BLaER1 treated with 17β-estradiol and CSF1 and Interleukin-3, amounts not matched to agents 10 nM and 100 nM (cell line): ENCODE data around the gene SMIM22.

Experiments
- H3K27ac ChIP-seq, 11 experiments: shearing (Covaris generic); formaldehyde crosslinking; 2 replicates each; pipeline ENCODE4 v1.8.1; 2022
- H3K27me3 ChIP-seq, 11 experiments: shearing (Covaris generic); formaldehyde crosslinking; 2 replicates each; pipeline ENCODE4 v1.8.1; 2022
- H3K36me3 ChIP-seq, 11 experiments: shearing (Covaris generic); formaldehyde crosslinking; 2 replicates each; pipeline ENCODE4 v1.8.1; 2022
- H3K4me1 ChIP-seq, 10 experiments: shearing (Covaris generic); formaldehyde crosslinking; 2 replicates each; pipeline ENCODE4 v1.8.1; 2022
- H3K4me2 ChIP-seq, 11 experiments: shearing (Covaris generic); formaldehyde crosslinking; 2 replicates each; pipeline ENCODE4 v1.8.1; 2022
- H3K4me3 ChIP-seq, 10 experiments: shearing (Covaris generic); formaldehyde crosslinking; 2 replicates each; pipeline ENCODE4 v1.8.1; 2022
- H3K9ac ChIP-seq, 11 experiments: shearing (Covaris generic); formaldehyde crosslinking; 2 replicates each; pipeline ENCODE4 v1.8.1; 2022
- H3K9me3 ChIP-seq, 11 experiments: shearing (Covaris generic); formaldehyde crosslinking; replicated peaks in 1 of 11; 2 replicates each; pipeline ENCODE4 v1.8.1; 2022
- H4K20me1 ChIP-seq, 11 experiments: shearing (Covaris generic); formaldehyde crosslinking; 2 replicates each; pipeline ENCODE4 v1.8.1; 2022
- Cebpa-rat ChIP-seq, 11 experiments: shearing (Covaris generic); IDR thresholded peaks; 2 replicates each; pipeline ENCODE4 v1.8.1; 2022

SMIM22 gene

DNA sequence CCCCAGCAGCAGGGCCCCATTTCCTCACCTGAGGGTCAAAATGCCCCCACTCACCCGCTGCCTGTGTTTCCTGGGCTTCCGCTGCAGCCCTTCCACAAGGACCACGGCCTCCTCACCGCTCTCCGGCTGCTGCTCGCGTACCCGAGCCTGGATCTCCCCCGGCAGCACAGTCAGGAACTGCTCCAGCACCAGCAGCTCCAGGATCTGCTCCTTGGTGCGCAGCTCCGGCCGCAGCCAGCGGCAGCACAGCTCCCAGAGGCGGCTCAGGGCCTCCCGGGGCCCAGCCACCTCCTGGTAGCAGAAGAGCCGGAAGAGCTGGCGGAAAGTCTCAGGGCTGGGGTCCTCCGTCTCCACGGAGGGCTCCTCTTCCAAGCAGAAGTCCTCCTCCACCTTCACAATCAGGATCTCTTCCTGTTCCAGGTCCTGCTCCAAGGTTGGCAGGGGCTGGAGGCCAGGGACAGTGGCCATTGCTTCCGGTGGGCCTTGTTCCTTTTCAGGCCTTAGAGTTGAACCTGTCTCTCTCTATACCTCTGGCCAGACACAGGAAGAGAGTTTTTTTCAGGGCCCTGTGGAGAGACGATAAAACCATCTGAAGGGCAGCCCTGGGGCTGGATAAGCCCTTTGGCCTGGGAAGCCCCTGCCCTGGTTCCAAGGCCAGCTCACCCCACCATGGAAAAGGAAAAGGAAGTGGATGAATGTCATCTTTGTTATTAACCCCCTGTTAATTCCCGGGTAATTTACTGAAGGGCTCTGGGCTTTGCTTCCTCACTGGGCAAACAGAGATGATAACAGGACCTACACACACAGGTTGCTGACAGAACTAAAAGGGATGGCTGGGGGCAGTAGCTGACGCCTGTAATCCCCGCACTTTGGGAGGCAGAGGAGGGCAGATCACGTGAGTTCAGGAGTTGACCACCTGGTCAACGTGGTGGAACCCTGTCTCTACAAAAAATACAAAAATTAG lies 29.4 kb upstream of the SMIM22 start:
- H3K9me3 ChIP-seq = no peaks in the 10 kb centered on the region
- peaks cover 0 to 47% (median 26%) of the 10 kb centered on the region in 11 experiments; a peak in 14 of 22 replicates for H4K20me1 ChIP-seq
- H3K27me3 ChIP-seq = no peaks in the 10 kb centered on the region
- peak overlapping the region; percentile 92 to 98 (median 96) for H3K9ac ChIP-seq
- H3K36me3 ChIP-seq = peaks cover 43 to 50% (median 47%) of the 10 kb centered on the region in 11 experiments
- H3K4me1 ChIP-seq = peaks cover 37 to 64% (median 51%) of the 10 kb centered on the region in 10 experiments
- peak overlapping the region; percentile 89 to 100 (median 97) for H3K4me3 ChIP-seq
- peak overlapping the region; percentile 85 to 99 (median 93) for H3K4me2 ChIP-seq
- H3K27ac ChIP-seq = peak overlapping the region in 10 of 11 experiments; percentile 85 to 96 (median 93); a peak in 21 of 22 replicates
- TF ChIP-seq Cebpa-rat (IDR thresholded peaks at IDR 0.05) = no peak

DNA sequence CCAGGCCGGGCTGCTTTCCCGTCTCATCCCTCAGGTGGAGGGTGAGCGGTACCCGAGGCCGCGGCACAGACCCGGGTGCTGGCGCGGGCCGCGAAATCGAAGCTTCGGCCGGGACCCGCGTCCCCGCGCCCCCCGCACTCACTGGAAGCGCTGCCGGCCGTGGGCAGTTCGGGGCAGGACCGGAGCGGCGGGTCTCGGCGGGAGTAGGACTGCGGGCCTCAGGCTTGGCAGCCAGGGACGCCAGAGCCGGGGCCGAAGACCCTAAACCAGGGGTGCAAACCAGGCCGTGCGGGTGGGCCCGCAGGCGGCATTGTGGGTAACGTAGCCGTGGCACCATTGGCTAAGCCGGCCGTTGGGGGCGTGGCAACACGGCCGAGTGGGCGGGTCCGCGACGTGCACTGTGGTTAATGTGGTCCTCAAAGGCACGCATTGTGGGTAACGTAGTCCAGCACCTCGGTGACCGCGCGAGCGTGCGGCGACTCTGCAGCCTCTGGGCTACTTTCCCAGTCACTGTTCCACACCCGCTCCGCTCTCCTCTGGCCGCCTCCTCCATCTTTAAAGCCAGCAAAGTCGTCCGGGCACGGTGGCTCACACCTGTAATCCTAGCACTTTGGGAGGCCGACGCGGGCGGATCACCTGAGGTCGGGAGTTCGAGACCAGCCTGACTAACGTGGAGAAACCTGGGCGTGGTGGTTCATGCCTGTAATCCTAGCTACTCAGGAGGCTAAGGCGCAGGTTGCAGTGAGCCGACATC lies 28.1 kb upstream of the SMIM22 start, which contains the start of gene ZNF500:
Gene ZNF500 (minus strand): TSS at position 288 of the 754 bp plus-strand sequence. CDS start 1,184 bp downstream, outside the sequence.
- Histone ChIP-seq H3K36me3 (peaks cover 32 to 37% (median 34%) of the 10 kb centered on the region in 11 experiments), H4K20me1 (peaks cover 0 to 41% (median 21%) of the 10 kb centered on the region in 11 experiments; a peak in 13 of 22 replicates), H3K27me3 (no peaks in the 10 kb centered on the region), H3K4me1 (peaks cover 33 to 59% (median 46%) of the 10 kb centered on the region in 10 experiments), H3K27ac (peak within 1 kb of the TSS; percentile 85 to 96 (median 92)), H3K4me3 (peak within 1 kb of the TSS; percentile 89 to 100 (median 97)), H3K4me2 (peak within 1 kb of the TSS; percentile 85 to 99 (median 93)), H3K9ac (peak within 1 kb of the TSS; percentile 92 to 98 (median 96)), H3K9me3 (no peaks in the 10 kb centered on the region)
- no peak for TF ChIP-seq Cebpa-rat (IDR thresholded peaks at IDR 0.05)

DNA sequence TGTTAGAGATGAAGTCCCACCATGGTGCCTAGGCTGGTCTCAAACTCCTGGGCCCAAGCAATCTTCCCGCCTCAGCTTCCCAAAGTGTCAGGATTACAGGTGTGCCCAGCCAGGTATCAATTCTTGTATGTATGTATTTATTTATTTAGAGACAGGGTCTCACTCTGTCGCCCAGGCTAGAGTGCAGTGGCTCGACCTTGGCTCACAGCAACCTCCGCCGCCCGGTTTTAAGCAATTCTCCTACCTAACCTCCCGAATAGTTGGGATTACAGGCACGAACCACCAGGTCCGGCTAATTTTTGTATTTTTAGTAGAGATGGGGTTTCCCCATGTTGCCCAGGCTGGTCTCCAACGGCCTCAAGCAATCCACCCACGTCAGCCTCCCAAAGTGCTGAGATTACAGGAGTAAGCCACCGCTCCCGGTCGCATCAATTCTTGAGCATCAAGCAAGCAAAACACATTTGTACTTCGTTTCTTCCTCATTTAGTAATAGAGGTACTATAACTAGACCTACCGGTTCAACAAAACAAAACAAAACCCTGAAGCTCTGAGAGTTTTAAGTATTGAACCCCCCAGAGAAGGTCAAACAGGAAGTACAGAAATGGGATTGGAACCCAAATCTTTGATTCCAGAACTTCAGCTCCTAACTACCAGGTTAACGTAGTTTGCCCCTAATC lies 27.2 kb upstream of the SMIM22 start:
- H3K9ac ChIP-seq = peak overlapping the region; percentile 43 to 96 (median 57); a peak in 21 of 22 replicates
- H3K4me2 ChIP-seq = peak overlapping the region; percentile 85 to 99 (median 93)
- H3K27me3 ChIP-seq = no peaks in the 10 kb centered on the region
- peaks cover 22 to 28% (median 25%) of the 10 kb centered on the region in 11 experiments for H3K36me3 ChIP-seq
- no peaks in the 10 kb centered on the region for H3K9me3 ChIP-seq
- TF ChIP-seq Cebpa-rat (IDR thresholded peaks at IDR 0.05) = no peak
- peaks cover 31 to 50% (median 39%) of the 10 kb centered on the region in 10 experiments for H3K4me1 ChIP-seq
- peak overlapping the region in 9 of 11 experiments; percentile 36 to 94 (median 58); a peak in 16 of 22 replicates for H3K27ac ChIP-seq
- peak overlapping the region; percentile 47 to 99 (median 56) for H3K4me3 ChIP-seq
- peaks cover 0 to 32% (median 11%) of the 10 kb centered on the region in 11 experiments; a peak in 11 of 22 replicates for H4K20me1 ChIP-seq

DNA sequence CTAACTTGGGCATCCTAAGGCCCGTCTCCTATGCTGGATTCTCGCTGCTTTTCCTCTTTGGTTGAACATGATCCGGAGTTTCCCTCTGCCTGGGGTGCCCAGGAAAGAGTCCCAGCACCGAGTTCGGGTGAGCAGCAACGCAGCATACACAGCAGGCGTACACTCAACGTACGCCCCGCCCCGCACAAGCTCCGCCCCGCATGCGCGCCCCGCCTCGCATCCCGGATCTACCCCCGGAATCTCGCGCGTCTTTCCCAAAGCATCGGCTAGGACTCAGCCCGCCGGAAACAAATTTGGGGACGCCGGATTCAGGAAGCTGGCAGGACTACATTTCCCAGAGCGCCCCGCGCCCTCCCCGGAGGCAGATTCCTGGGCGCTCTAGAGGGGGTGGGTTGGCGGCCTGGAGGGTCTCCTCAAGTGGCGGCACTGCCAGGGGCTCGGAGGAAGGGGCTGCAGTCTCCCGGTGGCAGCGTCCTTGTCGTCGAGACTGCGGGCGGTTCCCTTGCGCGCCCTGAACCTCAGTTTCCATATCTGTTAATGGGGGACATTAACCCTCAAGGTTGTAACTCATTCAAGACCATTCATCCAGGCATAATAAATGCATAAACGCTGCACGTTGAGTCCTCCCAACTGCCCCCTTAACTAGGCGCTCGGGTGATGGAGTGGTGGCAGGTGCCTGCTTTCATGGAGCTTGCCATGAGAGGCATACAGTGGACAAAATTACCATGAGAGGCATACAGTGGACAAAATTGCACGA lies 26.4 kb upstream of the SMIM22 start:
- H3K4me1 ChIP-seq = peaks cover 28 to 43% (median 36%) of the 10 kb centered on the region in 10 experiments
- peak overlapping the region; percentile 43 to 73 (median 57); a peak in 21 of 22 replicates for H3K9ac ChIP-seq
- no peaks in the 10 kb centered on the region for H3K9me3 ChIP-seq

DNA sequence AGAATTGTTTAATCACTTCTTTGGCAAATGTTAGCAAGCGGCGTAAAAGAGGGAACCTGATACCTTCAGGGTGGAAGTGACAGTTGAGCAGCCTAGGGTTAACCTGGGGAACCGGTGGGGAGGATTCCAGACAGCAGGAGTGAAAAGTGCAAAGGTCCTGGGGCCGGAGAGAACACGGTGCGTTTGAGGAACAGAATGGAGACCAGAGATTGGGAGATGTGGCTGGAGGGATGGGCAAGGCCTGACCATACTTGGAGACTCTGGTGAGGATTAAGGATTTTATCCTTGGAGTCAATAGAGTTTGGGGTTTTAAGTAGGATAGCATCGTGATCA lies 25.9 kb upstream of the SMIM22 start:
- H4K20me1 ChIP-seq = peaks cover 0 to 19% (median 5%) of the 10 kb centered on the region in 11 experiments; a peak in 6 of 22 replicates
- no peaks in the 10 kb centered on the region for H3K27me3 ChIP-seq
- H3K4me3 ChIP-seq = no peak overlapping the region; a peak in 2 of 20 replicates
- H3K9me3 ChIP-seq = no peaks in the 10 kb centered on the region
- no peak overlapping the region for H3K27ac ChIP-seq
- no peak overlapping the region for H3K9ac ChIP-seq
- TF ChIP-seq Cebpa-rat (IDR thresholded peaks at IDR 0.05) = no peak
- peaks cover 27 to 39% (median 34%) of the 10 kb centered on the region in 10 experiments for H3K4me1 ChIP-seq
- H3K36me3 ChIP-seq = peaks cover 10 to 15% (median 12%) of the 10 kb centered on the region in 11 experiments; a peak in 21 of 22 replicates
- H3K4me2 ChIP-seq = peak overlapping the region in 8 of 11 experiments; percentile 85 to 99 (median 93); a peak in 16 of 22 replicates

More for the DNA sequence above, 26.4 kb upstream of the SMIM22 start:
- Histone ChIP-seq H3K27me3 (no peaks in the 10 kb centered on the region), H4K20me1 (peaks cover 0 to 24% (median 5%) of the 10 kb centered on the region in 11 experiments; a peak in 11 of 22 replicates), H3K27ac (peak overlapping the region in 9 of 11 experiments; percentile 36 to 94 (median 58); a peak in 16 of 22 replicates), H3K4me2 (peak overlapping the region; percentile 85 to 99 (median 93)), H3K36me3 (peaks cover 15 to 20% (median 17%) of the 10 kb centered on the region in 11 experiments), H3K4me3 (peak overlapping the region; percentile 47 to 99 (median 56))
- no peak for TF ChIP-seq Cebpa-rat (IDR thresholded peaks at IDR 0.05)

DNA sequence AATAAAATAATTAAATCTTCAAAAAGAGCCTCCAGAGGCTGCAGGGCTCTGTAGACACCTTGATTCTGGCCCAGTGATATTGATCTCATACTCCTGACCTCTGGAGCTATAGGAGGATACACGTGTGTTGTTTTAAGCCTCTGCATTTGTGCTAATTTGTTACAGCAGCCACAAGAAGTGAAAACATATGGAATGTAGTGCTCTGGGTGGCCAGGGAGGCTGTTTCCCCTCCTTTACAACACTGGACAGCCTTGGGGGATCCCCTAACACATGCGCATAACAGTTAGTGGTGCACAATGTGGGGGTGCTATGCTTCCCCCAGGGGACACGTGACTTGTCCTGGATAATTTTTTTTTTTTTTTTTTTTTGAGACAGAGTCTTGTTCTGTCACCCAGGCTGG lies 23.5 kb upstream of the SMIM22 start:
- Histone ChIP-seq H4K20me1 (no peaks in the 10 kb centered on the region), H3K27me3 (no peaks in the 10 kb centered on the region), H3K9ac (no peak overlapping the region), H3K4me3 (no peak overlapping the region), H3K36me3 (no peaks in the 10 kb centered on the region), H3K4me2 (no peak overlapping the region), H3K4me1 (peaks cover 10 to 21% (median 16%) of the 10 kb centered on the region in 10 experiments), H3K9me3 (peaks cover 0 to 5% (median 0%) of the 10 kb centered on the region in 11 experiments; a peak in 1 of 22 replicates), H3K27ac (no peak overlapping the region)
- no peak for TF ChIP-seq Cebpa-rat (IDR thresholded peaks at IDR 0.05)

DNA sequence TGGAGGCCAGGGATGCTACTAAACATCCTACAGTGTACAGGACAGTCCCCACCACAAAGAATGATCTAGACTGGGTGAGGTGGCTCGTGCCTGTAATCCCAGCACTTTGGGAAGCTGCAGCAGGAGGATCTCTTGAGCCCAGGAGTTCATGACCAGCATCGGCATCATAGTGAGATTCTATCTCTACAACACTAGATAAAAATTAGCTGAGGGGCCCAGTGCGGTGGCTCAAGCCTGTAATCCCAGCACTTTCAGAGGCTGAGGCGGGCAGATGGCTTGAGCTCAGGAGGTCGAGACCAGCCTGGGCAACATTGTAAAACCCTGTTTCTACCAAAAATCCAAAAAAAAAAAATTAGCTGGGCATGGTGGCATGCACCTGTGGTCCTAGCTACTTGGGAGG lies 22.8 kb upstream of the SMIM22 start:
- no peaks in the 10 kb centered on the region for H3K27me3 ChIP-seq
- H3K4me1 ChIP-seq = peaks cover 9 to 19% (median 14%) of the 10 kb centered on the region in 10 experiments
- no peak overlapping the region for H3K4me3 ChIP-seq
- no peak overlapping the region for H3K4me2 ChIP-seq
- no peaks in the 10 kb centered on the region for H4K20me1 ChIP-seq
- H3K9me3 ChIP-seq = peaks cover 0 to 5% (median 0%) of the 10 kb centered on the region in 11 experiments; a peak in 1 of 22 replicates
- no peak overlapping the region for H3K27ac ChIP-seq
- TF ChIP-seq Cebpa-rat (IDR thresholded peaks at IDR 0.05) = no peak
- no peaks in the 10 kb centered on the region for H3K36me3 ChIP-seq
- no peak overlapping the region for H3K9ac ChIP-seq
